Activated CD4-positive, alpha-beta T cell treated with anti-CD3 and anti-CD28 coated beads, Interleukin-2, amount 50 U/mL, for 24 hours (primary cell): Measurements from ENCODE around the gene KLK14.

Source experiments
- DNase-seq, 2 donors: peaks; one replicate each; pipeline ENCODE4 v3.0.0-alpha.2; 2020; ENCODE audit warnings: low read depth in 1 of 2, low spot score in 1 of 2

Gene KLK14, protein sequence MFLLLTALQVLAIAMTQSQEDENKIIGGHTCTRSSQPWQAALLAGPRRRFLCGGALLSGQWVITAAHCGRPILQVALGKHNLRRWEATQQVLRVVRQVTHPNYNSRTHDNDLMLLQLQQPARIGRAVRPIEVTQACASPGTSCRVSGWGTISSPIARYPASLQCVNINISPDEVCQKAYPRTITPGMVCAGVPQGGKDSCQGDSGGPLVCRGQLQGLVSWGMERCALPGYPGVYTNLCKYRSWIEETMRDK

DNA sequence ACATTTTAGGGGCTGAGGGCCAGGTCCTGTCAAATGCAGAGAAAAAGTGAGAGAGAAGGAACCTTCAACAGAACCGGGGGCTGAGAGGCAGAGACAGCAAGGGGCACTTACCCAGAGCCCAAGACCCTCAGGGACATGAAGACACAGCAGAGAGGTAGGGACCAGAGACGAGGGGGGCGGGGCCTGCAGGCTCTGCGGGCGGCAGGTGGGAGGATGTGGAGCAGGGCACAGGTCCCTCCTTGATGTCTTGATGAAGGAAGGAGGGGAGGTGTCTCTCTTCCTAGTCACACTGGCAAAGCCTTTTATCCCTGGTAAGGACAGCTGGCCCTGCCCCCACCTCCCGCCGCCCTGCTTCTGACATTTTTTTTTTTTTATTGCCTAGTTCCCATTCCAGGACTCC is at the start of gene KLK14:
TSS of gene KLK14 (minus strand) at position 277 of the 400 bp plus-strand sequence. CDS start at position 4, 273 bp downstream.
- DNase-seq = no peak

DNA sequence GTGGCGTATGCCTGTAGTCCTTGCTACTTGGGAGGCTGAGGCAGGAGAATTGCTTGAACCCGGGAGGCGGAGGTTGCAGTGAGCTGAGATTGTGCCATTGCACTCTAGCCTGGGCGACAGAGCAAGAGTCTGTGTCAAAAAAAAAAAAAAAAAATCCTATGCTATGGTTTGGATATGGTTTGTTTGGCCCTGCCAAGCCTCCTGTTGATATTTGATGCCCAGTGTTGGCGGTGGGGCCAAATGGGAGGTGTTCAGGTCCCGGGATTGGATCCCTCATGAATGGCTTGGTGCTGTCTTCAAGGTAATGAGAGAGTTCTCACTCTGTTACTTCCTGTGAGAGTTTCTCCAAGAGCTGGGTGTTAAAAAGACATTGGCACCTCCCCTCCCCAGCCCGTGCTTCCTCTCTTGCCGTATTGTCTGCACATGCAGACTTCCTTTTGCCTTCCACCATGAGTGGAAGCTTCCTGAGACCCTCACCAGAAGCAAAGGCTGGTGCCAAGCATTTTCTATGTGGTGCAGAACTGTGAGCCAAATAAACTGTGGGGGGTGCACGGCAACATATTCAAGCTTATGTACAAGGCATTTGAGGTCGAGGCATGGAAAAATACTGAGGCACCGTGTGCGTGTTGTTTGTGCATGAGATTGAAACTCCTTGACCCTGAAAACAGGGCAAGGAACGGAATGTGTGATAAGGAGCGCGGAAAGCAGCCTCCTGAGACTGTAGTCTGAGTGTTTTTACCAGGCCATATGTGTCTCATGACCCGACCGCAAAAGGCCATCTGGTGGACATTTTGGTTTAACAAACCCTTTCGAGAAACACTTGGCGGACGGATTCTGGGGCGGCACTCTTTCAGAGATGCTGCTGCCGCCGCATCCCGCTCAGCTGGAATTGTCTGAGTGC is 49.3 kb upstream of the KLK14 start:
- no peak for DNase-seq

DNA sequence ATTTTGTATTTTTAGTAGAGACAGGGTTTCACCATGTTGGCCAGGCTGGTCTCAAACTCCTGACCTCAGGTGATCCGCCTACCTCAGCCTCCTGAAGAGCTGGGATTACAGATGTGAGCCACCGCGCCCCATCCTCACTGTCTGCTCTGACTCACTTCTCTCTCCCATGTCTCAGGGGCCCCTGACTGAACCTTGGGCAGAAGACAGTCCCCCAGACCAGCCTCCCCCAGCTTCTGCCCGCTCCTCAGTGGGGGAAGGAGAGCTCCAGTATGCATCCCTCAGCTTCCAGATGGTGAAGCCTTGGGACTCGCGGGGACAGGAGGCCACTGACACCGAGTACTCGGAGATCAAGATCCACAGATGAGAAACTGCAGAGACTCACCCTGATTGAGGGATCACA is 47.0 kb upstream of the KLK14 start:
- no peak for DNase-seq

DNA sequence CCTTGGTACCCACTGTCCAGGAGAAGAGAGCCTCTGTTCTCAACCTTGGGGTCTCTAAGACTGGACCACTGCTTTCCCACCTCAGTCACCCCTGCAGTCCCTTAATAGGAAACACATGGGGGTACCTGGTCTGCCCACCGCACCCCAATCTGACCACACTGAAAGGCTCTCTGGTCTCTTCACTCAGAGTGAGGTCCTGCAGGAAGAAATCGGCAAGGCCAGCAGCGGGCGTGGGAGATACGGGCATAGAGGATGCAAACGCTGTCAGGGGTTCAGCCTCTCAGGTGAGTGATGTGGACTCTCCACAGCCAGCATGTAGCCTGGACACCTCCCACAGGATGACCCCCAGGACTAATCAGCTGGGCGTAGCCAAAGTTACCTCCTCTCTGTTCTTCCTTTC is 45.5 kb upstream of the KLK14 start:
- no peak for DNase-seq

GRCh38 chr19:51127755-51128154 is 45.1 kb upstream of the KLK14 start:
- DNase-seq = no peak

DNA sequence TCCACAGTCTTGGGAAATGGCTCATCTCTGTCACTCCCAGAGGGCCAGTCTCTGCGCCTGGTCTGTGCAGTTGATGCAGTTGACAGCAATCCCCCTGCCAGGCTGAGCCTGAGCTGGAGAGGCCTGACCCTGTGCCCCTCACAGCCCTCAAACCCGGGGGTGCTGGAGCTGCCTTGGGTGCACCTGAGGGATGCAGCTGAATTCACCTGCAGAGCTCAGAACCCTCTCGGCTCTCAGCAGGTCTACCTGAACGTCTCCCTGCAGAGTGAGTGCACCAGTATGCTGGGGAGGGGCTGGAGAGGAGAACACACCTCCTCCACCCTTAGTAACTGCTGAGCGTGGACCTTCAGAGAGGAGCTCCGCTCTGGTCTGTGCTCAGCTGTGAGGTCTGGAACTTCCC is 44.3 kb upstream of the KLK14 start:
- no peak for DNase-seq

DNA sequence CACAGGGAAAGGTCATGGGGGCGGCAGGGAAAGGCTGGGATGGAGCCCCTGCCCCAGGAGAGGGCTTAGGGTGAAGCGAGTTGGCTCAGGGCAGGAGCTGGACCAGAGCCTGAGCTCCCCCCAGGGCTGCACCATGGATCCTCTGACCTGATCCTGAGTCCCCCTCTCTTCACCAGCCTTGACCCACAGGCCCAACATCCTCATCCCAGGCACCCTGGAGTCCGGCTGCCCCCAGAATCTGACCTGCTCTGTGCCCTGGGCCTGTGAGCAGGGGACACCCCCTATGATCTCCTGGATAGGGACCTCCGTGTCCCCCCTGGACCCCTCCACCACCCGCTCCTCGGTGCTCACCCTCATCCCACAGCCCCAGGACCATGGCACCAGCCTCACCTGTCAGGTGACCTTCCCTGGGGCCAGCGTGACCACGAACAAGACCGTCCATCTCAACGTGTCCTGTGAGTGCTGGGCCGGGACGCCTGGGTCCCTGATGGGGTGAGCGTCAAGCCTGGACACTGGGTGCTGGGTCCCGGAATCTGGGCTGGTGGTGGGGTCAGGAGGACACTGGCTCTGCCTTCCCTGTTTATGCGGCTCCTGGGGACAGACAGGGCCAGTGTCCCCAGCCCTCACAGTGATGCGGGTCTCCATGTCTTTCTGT is 42.9 kb upstream of the KLK14 start:
- DNase-seq = no peak

DNA sequence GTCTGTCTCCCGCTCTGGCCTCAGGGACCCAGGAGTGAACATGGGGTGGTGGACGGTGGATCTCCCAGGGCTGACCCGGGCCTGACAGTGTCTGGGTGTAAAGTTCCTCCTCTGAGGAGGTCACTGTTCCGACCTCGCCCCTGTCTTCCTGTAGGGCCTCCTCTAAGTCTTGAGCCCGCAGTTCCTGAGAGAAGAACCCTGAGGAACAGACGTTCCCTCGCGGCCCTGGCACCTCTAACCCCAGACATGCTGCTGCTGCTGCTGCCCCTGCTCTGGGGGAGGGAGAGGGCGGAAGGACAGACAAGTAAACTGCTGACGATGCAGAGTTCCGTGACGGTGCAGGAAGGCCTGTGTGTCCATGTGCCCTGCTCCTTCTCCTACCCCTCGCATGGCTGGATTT is 42.0 kb upstream of the KLK14 start, which contains the start of gene SIGLEC9:
TSS of gene SIGLEC9 (plus strand) at position 178 of the 400 bp plus-strand sequence. CDS start at position 247, 69 bp downstream.
- DNase-seq = no peak

DNA sequence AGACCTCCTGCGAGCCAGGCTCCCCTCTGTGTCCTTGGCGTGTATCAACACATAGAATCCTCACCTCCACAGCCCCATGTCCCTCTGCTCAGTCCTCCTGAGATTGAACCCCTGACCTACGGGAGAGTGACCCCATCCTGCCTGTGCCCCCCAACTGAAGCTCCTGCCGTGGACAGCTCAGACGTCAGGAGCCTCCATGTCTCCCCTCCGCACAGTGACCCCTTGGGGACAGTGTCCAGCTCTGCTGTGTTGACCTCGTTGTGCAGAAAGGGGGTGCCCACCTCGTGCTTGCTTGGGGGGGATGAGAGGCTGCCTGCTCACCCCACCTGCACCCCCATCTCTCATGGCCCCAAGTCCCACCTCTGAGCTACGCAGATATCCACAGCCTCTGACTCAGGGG is 41.5 kb upstream of the KLK14 start:
- DNase-seq = no peak

- no peak for DNase-seq
These were observed 41.1 kb upstream of the KLK14 start for GRCh38 chr19:51123802-51124201.

DNA sequence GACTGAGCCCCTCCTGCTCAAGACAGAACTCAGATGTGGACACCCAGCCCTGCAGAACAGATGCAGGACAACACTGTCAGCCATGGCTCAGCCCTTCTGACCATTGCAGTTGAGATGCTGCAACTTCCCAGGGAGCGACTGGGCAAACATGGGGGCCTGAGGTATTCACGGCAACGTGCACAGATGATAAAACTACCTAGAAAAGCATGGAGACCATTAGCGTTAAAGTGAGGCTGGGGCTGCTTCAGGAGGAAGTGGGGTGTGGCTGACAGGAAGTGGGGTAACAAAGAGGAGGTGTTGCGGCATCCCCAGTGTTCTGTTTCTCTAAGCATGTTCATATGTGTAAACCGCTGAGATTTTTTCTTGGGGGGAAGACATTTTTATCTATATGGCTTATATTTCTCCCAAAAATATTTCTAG is 40.7 kb upstream of the KLK14 start:
- no peak for DNase-seq

- DNase-seq = no peak
These were observed 39.7 kb upstream of the KLK14 start for GRCh38 chr19:51122112-51122981.

DNA sequence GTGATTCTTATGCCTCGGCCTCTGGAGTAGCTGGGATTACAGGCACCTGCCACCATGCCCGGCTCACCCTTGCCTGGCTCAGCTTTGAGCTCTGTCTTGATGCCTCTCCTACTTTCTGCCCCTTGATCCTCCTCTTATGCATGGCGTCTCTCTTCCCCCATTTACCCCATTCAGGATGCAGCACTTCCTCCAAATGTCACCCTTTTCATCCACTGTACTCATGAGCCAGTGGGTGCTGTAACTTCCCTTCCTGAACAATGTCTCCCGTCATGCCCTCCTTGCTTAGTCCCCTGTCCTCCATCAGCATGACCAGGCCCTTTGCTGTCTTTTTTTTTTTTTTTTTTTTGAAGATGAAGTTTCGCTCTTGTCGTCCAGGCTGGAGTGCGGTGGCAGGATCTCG is 38.6 kb upstream of the KLK14 start:
- no peak for DNase-seq

- DNase-seq = no peak
These were observed 37.5 kb upstream of the KLK14 start for GRCh38 chr19:51120160-51120559.

- no peak for DNase-seq
These were observed 36.9 kb upstream of the KLK14 start for GRCh38 chr19:51119611-51120010.

- DNase-seq = no peak
These were observed 36.4 kb upstream of the KLK14 start for GRCh38 chr19:51119101-51119500.

- no peak for DNase-seq
These were observed 34.1 kb upstream of the KLK14 start for GRCh38 chr19:51116736-51117286.

DNA sequence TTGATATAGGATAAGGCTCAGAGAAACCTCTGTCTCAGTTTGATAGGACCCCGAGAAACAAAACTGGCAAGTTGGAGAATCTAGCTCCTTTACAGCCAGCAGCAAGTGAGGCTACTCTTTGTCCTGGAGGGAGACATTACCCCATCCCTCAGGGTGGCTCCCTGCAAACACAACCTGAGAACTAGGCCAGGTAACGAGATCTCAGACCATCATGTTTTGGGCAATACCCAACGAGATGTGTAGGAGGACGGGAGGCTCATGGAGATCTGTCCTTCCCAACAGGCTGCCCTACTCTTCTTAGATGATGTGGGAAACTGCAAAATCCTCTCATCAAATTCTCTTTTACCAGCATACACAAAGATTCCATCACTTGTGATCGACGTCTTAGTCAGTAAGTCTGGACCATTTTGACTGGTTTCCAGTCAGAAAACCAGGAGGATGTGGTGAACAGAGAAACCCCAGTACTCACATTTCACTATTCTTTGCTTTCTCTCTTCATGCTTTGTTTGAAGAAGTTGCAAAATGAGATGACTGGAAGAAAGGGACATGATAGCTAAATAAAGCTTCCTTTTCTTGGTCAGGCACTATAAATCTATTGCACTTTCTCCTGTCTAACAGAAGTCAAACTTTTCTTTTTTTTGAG is 31.5 kb upstream of the KLK14 start:
- no peak for DNase-seq

DNA sequence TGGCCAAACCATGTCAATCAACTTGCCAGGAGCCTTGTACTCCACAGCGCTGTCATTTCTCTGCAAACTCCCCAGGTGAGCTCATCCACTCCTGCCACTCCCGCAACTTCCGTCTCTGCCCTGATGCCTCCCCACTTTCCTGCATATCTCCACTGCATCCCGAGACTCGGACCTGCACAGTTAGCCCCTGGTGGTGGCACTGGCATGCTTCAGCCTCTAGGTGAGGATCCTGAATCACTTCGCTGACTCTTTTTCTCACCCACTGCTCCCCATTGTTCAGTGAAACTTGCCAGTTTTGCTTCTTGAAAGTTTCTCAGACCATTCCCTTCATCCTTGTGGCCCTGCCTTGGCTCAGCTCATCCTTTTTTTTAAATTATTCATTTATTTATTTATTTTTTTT is 28.9 kb upstream of the KLK14 start:
- no peak for DNase-seq

GRCh38 chr19:51110666-51110971 is 27.9 kb upstream of the KLK14 start:
- no peak for DNase-seq
